Fibroblast of villous mesenchyme (primary cell): Measurements from ENCODE around the gene MDFI. TPM values are rescaled to one million over a fixed set of nuclear protein-coding genes. Genes with fewer than 3 reads are reported as not detected.

ENCODE experiments used
- DNase-seq: peaks from one replicate; pipeline ENCODE4 v3.0.0-alpha.2; 2010; ENCODE audit warnings: low read depth
- H3K4me3 ChIP-seq: 2 replicates; pipeline ENCODE4 v1.5.1; 2011; ENCODE audit warnings: low read depth, mild to moderate bottlenecking, low read length
- CTCF ChIP-seq: IDR thresholded peaks from 2 replicates; pipeline ENCODE4 v1.5.1; 2012; ENCODE audit warnings: low read depth, mild to moderate bottlenecking, low read length; ENCODE audit not compliant: insufficient read depth
- total RNA-seq: library from RNA; depleted of rRNA; stranded (reverse); fragments of >200 nt; gene quantifications from 2 replicates; pipeline ENCODE4 v1.2.3, GENCODE V29; 2012

The MDFI gene
- total RNA-seq, 1 donor: not detected

- H3K4me3 ChIP-seq: no peak overlapping the region
- no peak for DNase-seq
- TF ChIP-seq CTCF: no peak
Measured at GRCh38 chr6:41667195-41667594, 28.9 kb downstream of the MDFI start.

- H3K4me3 ChIP-seq: no peak overlapping the region
- no peak for DNase-seq
- no peak for TF ChIP-seq CTCF
Measured at GRCh38 chr6:41668968-41669367, 30.7 kb downstream of the MDFI start.

- DNase-seq: no peak
- no peak overlapping the region for H3K4me3 ChIP-seq
- TF ChIP-seq CTCF: no peak
Measured at GRCh38 chr6:41670703-41671360, 32.6 kb downstream of the MDFI start.

GRCh38 chr6:41671376-41671775 is 33.1 kb downstream of the MDFI start:
- no peak overlapping the region for H3K4me3 ChIP-seq
- no peak for DNase-seq
- no peak for TF ChIP-seq CTCF

- no peak overlapping the region for H3K4me3 ChIP-seq
- no peak for TF ChIP-seq CTCF
Measured at GRCh38 chr6:41672016-41672415, 33.7 kb downstream of the MDFI start.

GRCh38 chr6:41672816-41673703 is 34.8 kb downstream of the MDFI start:
- no peak for DNase-seq
- no peak overlapping the region for H3K4me3 ChIP-seq
- TF ChIP-seq CTCF: no peak

More at GRCh38 chr6:41672016-41672415, 33.7 kb downstream of the MDFI start:
- DNase-seq: no peak
